SK-N-SH treated with all-trans-retinoic acid at 6 μM for 48 hours (cell line): ENCODE data around the gene XIAP.

Source experiments
- ARNTL ChIP-seq: fragments of 450-650 bp; formaldehyde crosslinking; IDR thresholded peaks from 2 replicates; pipeline ENCODE4 v1.5.0; 2020; ENCODE audit warnings: low read depth, mild to moderate bottlenecking, moderate library complexity, borderline replicate concordance
- BACH2 ChIP-seq: fragments of 250-450 bp; sonication (Bioruptor Pico); IDR thresholded peaks from 2 replicates; pipeline ENCODE4 v1.9.0; 2021; ENCODE audit warnings: mild to moderate bottlenecking, borderline replicate concordance
- CSRNP3 ChIP-seq: fragments of 250-450 bp; sonication (Bioruptor Pico); IDR thresholded peaks from 2 replicates; pipeline ENCODE4 v1.5.1; 2021; ENCODE audit warnings: mild to moderate bottlenecking, moderate library complexity
- ESRRG ChIP-seq: fragments of 250-450 bp; sonication (Bioruptor Pico); IDR thresholded peaks from 2 replicates; pipeline ENCODE4 v1.6.1; 2021; ENCODE audit warnings: mild to moderate bottlenecking
- ISL1 ChIP-seq: fragments of 250-450 bp; sonication (Bioruptor Pico); IDR thresholded peaks from 2 replicates; pipeline ENCODE4 v2.1.2; 2022; ENCODE audit warnings: mild to moderate bottlenecking, moderate library complexity
- OSR1 ChIP-seq: fragments of 250-450 bp; sonication (Bioruptor Pico); IDR thresholded peaks from 2 replicates; pipeline ENCODE4 v1.8.0; 2022; ENCODE audit warnings: moderate library complexity, mild to moderate bottlenecking, inconsistent platforms
- PATZ1 ChIP-seq: fragments of 250-450 bp; sonication (Bioruptor Pico); IDR thresholded peaks from 2 replicates; pipeline ENCODE4 v1.8.0; 2020; ENCODE audit warnings: mild to moderate bottlenecking, moderate library complexity, borderline replicate concordance
- PPARA ChIP-seq: fragments of 250-450 bp; sonication (Bioruptor Pico); IDR thresholded peaks from 2 replicates; pipeline ENCODE4 v1.5.0; 2020; ENCODE audit warnings: mild to moderate bottlenecking, borderline replicate concordance
- RARB ChIP-seq: fragments of 250-450 bp; sonication (Bioruptor Pico); IDR thresholded peaks from 2 replicates; pipeline ENCODE4 v1.8.0; 2021; ENCODE audit warnings: mild to moderate bottlenecking, moderate library complexity
- TSHZ2 ChIP-seq: fragments of 250-450 bp; sonication (Bioruptor Pico); IDR thresholded peaks from 2 replicates; pipeline ENCODE4 v1.5.0; 2020; ENCODE audit warnings: mild to moderate bottlenecking, moderate library complexity
- ZNF70 ChIP-seq: fragments of 450-650 bp; formaldehyde crosslinking; IDR thresholded peaks from 2 replicates; pipeline ENCODE4 v1.5.0; 2020; ENCODE audit warnings: mild to moderate bottlenecking, moderate library complexity
- ZNF8 ChIP-seq: fragments of 450-650 bp; formaldehyde crosslinking; IDR thresholded peaks from 2 replicates; pipeline ENCODE4 v1.5.0; 2020; ENCODE audit warnings: mild to moderate bottlenecking, moderate library complexity

- TF ChIP-seq ARNTL (CRISPR knock-in tag), result no peak
- TF ChIP-seq BACH2 (CRISPR knock-in tag), result no peak
- no peak for TF ChIP-seq ISL1 (CRISPR knock-in tag)
- TF ChIP-seq ZNF8 (CRISPR knock-in tag), result no peak
- no peak for TF ChIP-seq ZNF70 (CRISPR knock-in tag)
- TF ChIP-seq RARB (CRISPR knock-in tag), result no peak
- TF ChIP-seq OSR1, result no peak
- no peak for TF ChIP-seq ESRRG (CRISPR knock-in tag)
- no peak for TF ChIP-seq TSHZ2 (CRISPR knock-in tag)
- no peak for TF ChIP-seq CSRNP3 (CRISPR knock-in tag)
- no peak for TF ChIP-seq PATZ1 (CRISPR knock-in tag)
- no peak for TF ChIP-seq PPARA (CRISPR knock-in tag)
Observed at GRCh38 chrX:123859846-123860838, at the start of gene XIAP.
